ENCODE results near the gene REXO4. TPM values are rescaled to one million over a fixed set of nuclear protein-coding genes. Genes with fewer than 3 reads are reported as not detected.

Gene REXO4
- total and polyA plus RNA-seq, 2 of the 8 experiments (the other 6 are each of a cell fraction or from before 2014, with no cell fraction given), result 19.1 to 38.3 TPM

GRCh38 chr9:133387680-133388079, 30.1 kb downstream of the REXO4 start:
- no peak overlapping the region for H3K4ac ChIP-seq (replicated peaks; ENCODE audit: insufficient read length, low read depth, low read length)
- no peak overlapping the region for H3K4me2 ChIP-seq (ENCODE audit: insufficient read depth in 1 of 2, low read depth in 2 of 2, low read length in 2 of 2)
- H4K20me1 ChIP-seq (replicated peaks in 1 of 2; ENCODE audit: control insufficient read depth in 1 of 2, insufficient read depth in 2 of 2, low read length in 2 of 2), result peaks cover 0 to 10% of the 10 kb centered on the region in 2 experiments
- no peak overlapping the region for H3K56ac ChIP-seq (replicated peaks; ENCODE audit: insufficient read length, low read depth, low read length)
- no peak overlapping the region for H2BK15ac ChIP-seq (ENCODE audit: low read length)
- no peak overlapping the region for H4K8ac ChIP-seq (ENCODE audit: extremely low read depth, insufficient read depth, low read length)
- WGBS, 2 experiments (ENCODE audit: extremely low coverage in 1 of 2, insufficient coverage in 1 of 2, insufficient read length in 1 of 2, insufficient replicate concordance in 2 of 2, low coverage in 1 of 2, low lambda C conversion rate in 2 of 2, missing lambda C conversion rate in 1 of 2), result 88% methylated on average over 9 of the region's 9 CpGs; no CpG with 5 or more reads in 1 of the 2 experiments
- no peak overlapping the region for H3K18ac ChIP-seq (ENCODE audit: extremely low read depth, low read length)
- H2BK20ac ChIP-seq (ENCODE audit: low read length), result no peak overlapping the region
- no peaks in the 10 kb centered on the region; a peak in 1 of 7 replicates for H3K4me1 ChIP-seq (replicated peaks in 1 of 4; ENCODE audit: control insufficient read depth in 3 of 4, insufficient read depth in 4 of 4, low read length in 3 of 4)
- ChIA-PET POLR2A (ENCODE audit: partially characterized antibody) (interaction anchor here (0.6 to 2.6 kb wide), 4 partner anchors 9 to 233 kb away, joined by 3 to 11 read pairs (median 6); no protein-coding TSS in a partner anchor), CTCF (ENCODE audit: partially characterized antibody) (interaction anchor here (1.1 to 4.7 kb wide), 5 partner anchors 9 to 28 kb away, joined by 3 to 52 read pairs (median 5); no protein-coding TSS in a partner anchor)
- no peaks in the 10 kb centered on the region for H3K79me1 ChIP-seq (ENCODE audit: low read depth, low read length)
- H3K9me3 ChIP-seq (ENCODE audit: insufficient read depth in 2 of 2, low read depth in 1 of 2, low read length in 1 of 2), result peaks cover 4 to 11% of the 10 kb centered on the region in 2 experiments; a peak in 3 of 4 replicates
- DNase-seq (ENCODE audit: low read depth in 1 of 2, low spot score in 2 of 2) (no peak), FAIRE-seq (no peak)
- H3K23ac ChIP-seq (ENCODE audit: insufficient read length), result no peak overlapping the region
- no peak overlapping the region for H2BK12ac ChIP-seq (ENCODE audit: low read depth, low read length)
- no peak overlapping the region for H4K5ac ChIP-seq (ENCODE audit: insufficient read length, low read depth, low read length)
- H3K79me2 ChIP-seq (ENCODE audit: control insufficient read depth in 1 of 2, insufficient read depth in 2 of 2, low read length in 2 of 2), result no peaks in the 10 kb centered on the region
- H3K36me3 ChIP-seq (ENCODE audit: control insufficient read depth in 2 of 4, insufficient read depth in 4 of 4, low read length in 3 of 4), result no peaks in the 10 kb centered on the region; a peak in 1 of 8 replicates
- no peak overlapping the region for H3K27ac ChIP-seq (ENCODE audit: low read depth, low read length)
- no peak for TF ChIP-seq CBX8 (IDR thresholded peaks at IDR 0.05; ENCODE audit: borderline replicate concordance, low read depth, low read length)
- TF ChIP-seq HDAC2 (IDR thresholded peaks at IDR 0.05; ENCODE audit: borderline replicate concordance in 1 of 2, low read depth in 2 of 2, low read length in 2 of 2), result no peak
- no peak for TF ChIP-seq TCF12 (IDR thresholded peaks at IDR 0.05; ENCODE audit: low read depth, low read length)
- TF ChIP-seq RAD21 (IDR thresholded peaks at IDR 0.05 in 1 of 2, conservative IDR thresholded peaks at IDR 0.05 in 1 of 2; ENCODE audit: low read depth in 2 of 2, low read length in 2 of 2), result no peak
- TF ChIP-seq SP1 (IDR thresholded peaks at IDR 0.05; ENCODE audit: low read depth, low read length), result no peak
- no peak for TF ChIP-seq POU5F1 (IDR thresholded peaks at IDR 0.05; ENCODE audit: low read depth, low read length)
- H2AFZ ChIP-seq (ENCODE audit: low read length), result no peak overlapping the region; the same call in 1 of the 2 replicates
- H3K27me3 ChIP-seq (replicated peaks in 1 of 4; ENCODE audit: control insufficient read depth in 3 of 4, extremely low read depth in 1 of 4, insufficient read depth in 3 of 4, low read length in 3 of 4), result peaks cover 0 to 2% (median 0%) of the 10 kb centered on the region in 4 experiments; a peak in 2 of 7 replicates
- no peak overlapping the region for H3K9ac ChIP-seq (replicated peaks in 1 of 4; ENCODE audit: extremely low read depth in 1 of 4, low read depth in 3 of 4, low read length in 3 of 4)
- H4K91ac ChIP-seq (replicated peaks; ENCODE audit: insufficient read length, low read length), result no peak overlapping the region
- H2BK120ac ChIP-seq (replicated peaks; ENCODE audit: low read depth, low read length), result no peak overlapping the region
- H3K4me3 ChIP-seq (ENCODE audit: extremely low read depth in 1 of 4, insufficient read depth in 2 of 4, low read depth in 3 of 4, low read length in 4 of 4), result no peak overlapping the region
- H3K23me2 ChIP-seq (ENCODE audit: low read depth, low read length), result peaks cover 13% of the 10 kb centered on the region; the same call in 1 of the 2 replicates
- no peak overlapping the region for H2AK5ac ChIP-seq (ENCODE audit: low read depth, low read length)
- H3K14ac ChIP-seq (ENCODE audit: insufficient read length), result no peak overlapping the region
- H2BK5ac ChIP-seq (ENCODE audit: low read depth, low read length), result no peak overlapping the region

Measured in H1 (cell line).